ENCODE results near the gene FBXW9.

Gene FBXW9

DNA sequence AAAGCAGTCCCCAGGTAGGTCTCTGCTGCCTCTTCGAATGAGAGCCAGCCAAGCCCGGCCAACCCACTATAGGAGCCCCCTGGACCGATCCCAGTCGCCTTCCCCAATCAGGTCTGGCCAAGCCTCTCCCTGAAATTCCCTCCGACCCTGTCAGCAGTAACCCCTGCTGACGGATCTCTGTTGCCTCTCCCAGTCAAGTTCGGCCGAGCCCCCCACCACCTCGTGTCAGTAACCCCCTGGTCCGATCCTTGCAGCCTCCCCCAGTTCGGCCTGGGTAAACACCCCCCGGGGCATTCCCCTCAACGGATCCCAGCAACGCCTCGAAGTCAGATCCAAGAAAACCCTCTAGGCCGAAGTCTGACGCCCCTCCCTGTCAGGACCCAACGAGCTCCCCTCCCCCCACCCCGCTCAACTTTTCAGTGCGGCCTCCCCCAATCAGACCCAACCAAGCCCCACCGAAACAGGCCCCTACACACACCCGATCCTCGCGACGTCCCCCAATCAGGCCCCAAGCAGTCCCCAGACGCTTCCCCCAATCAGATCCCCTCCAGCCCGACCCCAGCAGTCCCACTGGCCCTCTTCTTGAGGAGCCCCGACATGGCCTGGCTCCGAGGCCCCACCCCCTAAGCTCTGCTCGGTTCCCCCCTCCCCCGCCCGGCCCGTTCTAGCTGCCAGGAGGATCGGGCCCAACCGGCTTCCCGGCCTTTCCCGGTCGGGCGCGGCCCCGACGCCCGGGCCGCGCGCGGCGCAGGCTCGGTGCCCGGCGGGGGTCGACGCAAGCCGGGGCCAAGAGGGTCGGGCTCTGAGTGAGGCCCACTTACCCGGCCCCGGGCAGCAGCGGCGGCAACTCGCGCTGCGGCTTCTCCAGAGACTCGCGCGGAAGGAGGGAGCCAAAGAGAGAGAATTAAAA is 25.5 kb upstream of the FBXW9 start:
- TF ChIP-seq ZNF70 (CRISPR knock-in tag; IDR thresholded peaks at IDR 0.05) (no peak), ZFP3 (CRISPR knock-in tag; IDR thresholded peaks at IDR 0.05) (no peak)
- TF ChIP-seq, protein P1, sequence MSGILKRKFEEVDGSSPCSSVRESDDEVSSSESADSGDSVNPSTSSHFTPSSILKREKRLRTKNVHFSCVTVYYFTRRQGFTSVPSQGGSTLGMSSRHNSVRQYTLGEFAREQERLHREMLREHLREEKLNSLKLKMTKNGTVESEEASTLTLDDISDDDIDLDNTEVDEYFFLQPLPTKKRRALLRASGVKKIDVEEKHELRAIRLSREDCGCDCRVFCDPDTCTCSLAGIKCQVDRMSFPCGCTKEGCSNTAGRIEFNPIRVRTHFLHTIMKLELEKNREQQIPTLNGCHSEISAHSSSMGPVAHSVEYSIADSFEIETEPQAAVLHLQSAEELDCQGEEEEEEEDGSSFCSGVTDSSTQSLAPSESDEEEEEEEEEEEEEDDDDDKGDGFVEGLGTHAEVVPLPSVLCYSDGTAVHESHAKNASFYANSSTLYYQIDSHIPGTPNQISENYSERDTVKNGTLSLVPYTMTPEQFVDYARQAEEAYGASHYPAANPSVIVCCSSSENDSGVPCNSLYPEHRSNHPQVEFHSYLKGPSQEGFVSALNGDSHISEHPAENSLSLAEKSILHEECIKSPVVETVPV (CRISPR knock-in tag; IDR thresholded peaks at IDR 0.05) = no peak
- peak; percentile 36 for ATAC-seq

DNA sequence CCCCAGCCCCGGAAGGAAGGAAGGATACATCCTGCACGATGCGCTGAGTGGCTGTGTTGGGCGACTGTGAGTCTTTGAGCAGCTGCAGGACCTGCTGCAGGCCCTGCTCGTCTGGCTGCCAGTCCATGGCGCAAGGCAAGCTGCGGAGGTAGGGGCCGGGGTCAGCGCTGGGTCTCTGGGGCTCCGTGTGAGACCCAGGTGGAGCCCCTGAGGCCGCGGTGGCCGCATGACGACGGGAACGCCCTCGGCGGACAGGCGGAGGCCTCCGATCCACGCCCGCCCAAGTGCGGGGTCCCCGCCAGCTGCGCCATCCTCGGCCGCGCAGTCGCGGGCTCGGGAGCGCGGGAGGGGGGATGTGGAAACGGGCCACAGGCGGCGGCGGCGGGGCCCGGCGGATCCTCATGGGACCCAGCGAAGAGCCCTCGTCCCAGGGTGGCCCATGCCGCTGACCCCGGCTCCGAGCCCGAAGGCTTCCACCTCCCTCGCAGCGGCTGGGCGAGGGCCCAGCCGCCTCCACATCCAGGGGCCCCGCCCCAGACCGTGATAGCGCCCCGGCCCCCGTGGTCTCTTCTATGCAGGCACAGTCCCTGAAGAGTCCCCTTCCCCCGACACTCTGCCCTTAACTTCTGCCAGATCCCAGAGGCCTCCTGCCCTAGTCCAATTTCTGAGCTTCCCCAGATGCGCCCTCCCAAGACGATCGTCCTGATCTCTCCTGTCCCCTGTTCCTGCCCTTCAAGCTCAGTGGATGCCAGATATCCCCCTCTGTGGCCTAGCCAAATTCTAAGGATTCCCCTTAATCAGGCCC is 24.6 kb upstream of the FBXW9 start:
- ATAC-seq = peak; percentile 3
- TF ChIP-seq OSR1 (CRISPR knock-in tag; IDR thresholded peaks at IDR 0.05) = no peak
- TF ChIP-seq CSDC2 (CRISPR knock-in tag; IDR thresholded peaks at IDR 0.05) = no peak
- TF ChIP-seq PPARA (CRISPR knock-in tag; IDR thresholded peaks at IDR 0.05; ENCODE audit: borderline replicate concordance) = no peak
- TF ChIP-seq RARB (CRISPR knock-in tag; IDR thresholded peaks at IDR 0.05) = no peak
- TF ChIP-seq, protein P1 (CRISPR knock-in tag; IDR thresholded peaks at IDR 0.05) = no peak
- no peak for TF ChIP-seq SNAI2 (CRISPR knock-in tag; IDR thresholded peaks at IDR 0.05)
- TF ChIP-seq, protein P2, sequence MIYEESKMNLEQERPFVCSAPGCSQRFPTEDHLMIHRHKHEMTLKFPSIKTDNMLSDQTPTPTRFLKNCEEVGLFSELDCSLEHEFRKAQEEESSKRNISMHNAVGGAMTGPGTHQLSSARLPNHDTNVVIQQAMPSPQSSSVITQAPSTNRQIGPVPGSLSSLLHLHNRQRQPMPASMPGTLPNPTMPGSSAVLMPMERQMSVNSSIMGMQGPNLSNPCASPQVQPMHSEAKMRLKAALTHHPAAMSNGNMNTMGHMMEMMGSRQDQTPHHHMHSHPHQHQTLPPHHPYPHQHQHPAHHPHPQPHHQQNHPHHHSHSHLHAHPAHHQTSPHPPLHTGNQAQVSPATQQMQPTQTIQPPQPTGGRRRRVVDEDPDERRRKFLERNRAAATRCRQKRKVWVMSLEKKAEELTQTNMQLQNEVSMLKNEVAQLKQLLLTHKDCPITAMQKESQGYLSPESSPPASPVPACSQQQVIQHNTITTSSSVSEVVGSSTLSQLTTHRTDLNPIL (CRISPR knock-in tag; IDR thresholded peaks at IDR 0.05; ENCODE audit: low read depth) = no peak
- TF ChIP-seq TOX (CRISPR knock-in tag; IDR thresholded peaks at IDR 0.05; ENCODE audit: borderline replicate concordance) = no peak
- no peak for TF ChIP-seq ESRRG (CRISPR knock-in tag; IDR thresholded peaks at IDR 0.05)
- no peak for TF ChIP-seq TCF4 (CRISPR knock-in tag; IDR thresholded peaks at IDR 0.05; ENCODE audit: borderline replicate concordance)
- no peak for TF ChIP-seq ZFP3 (CRISPR knock-in tag; IDR thresholded peaks at IDR 0.05)
- no peak for TF ChIP-seq ZNF70 (CRISPR knock-in tag; IDR thresholded peaks at IDR 0.05)

DNA sequence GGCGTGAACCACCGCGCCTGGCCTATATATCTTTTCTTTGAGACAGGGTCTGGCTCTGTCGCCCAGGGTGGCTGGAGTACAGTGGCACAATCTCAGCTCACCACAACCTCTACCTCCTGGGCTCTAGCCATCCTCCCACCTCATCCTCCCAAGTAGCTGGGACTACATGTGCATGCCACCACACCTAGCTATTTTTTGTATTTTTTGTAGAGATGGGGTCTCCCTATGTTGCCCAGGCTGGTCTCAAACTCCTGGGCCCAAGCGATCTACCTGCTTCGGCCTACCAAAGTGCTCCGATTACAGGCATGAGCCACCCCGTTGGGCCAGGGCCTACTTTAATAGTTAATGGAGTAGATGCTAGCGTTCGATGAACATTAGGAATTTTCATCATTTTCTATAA is 23.9 kb upstream of the FBXW9 start:
- ATAC-seq = no peak
- no peak for TF ChIP-seq TCF4 (CRISPR knock-in tag; IDR thresholded peaks at IDR 0.05; ENCODE audit: borderline replicate concordance)
- TF ChIP-seq SNAI2 (CRISPR knock-in tag; IDR thresholded peaks at IDR 0.05) = no peak
- TF ChIP-seq ZFP3 (CRISPR knock-in tag; IDR thresholded peaks at IDR 0.05) = no peak
- no peak for TF ChIP-seq ZC3H10 (CRISPR knock-in tag; IDR thresholded peaks at IDR 0.05)
- no peak for TF ChIP-seq OSR1 (CRISPR knock-in tag; IDR thresholded peaks at IDR 0.05)

DNA sequence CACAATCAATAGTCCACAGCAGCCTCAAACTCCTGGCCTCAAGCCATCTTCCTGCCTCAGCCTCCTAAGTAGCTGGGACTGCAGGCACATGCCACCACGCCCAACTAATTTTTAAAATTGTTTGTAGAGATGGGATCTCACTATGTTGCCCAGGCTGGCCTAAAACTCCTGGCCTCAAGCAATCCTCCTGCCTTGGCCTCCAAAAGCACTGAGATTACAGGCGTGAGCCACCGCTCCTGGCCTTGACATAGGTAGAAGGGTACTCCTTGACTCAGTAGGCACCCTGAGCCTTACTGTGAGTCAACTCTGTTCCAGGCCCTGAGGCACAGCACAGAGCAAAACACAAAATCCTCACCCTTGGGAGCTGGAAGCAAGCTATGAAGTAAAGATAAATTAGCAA is 19.5 kb upstream of the FBXW9 start:
- no peak for ATAC-seq
- TF ChIP-seq ARNTL (CRISPR knock-in tag; IDR thresholded peaks at IDR 0.05; ENCODE audit: borderline replicate concordance, low read depth) (no peak), OSR1 (CRISPR knock-in tag; IDR thresholded peaks at IDR 0.05) (no peak), ZNF8 (CRISPR knock-in tag; IDR thresholded peaks at IDR 0.05) (no peak), CSDC2 (CRISPR knock-in tag; IDR thresholded peaks at IDR 0.05) (no peak), SNAI2 (CRISPR knock-in tag; IDR thresholded peaks at IDR 0.05) (no peak), ZFP30 (CRISPR knock-in tag; IDR thresholded peaks at IDR 0.05) (no peak), RARB (CRISPR knock-in tag; IDR thresholded peaks at IDR 0.05) (no peak), TCF4 (CRISPR knock-in tag; IDR thresholded peaks at IDR 0.05; ENCODE audit: borderline replicate concordance) (no peak), BACH2 (CRISPR knock-in tag; IDR thresholded peaks at IDR 0.05; ENCODE audit: borderline replicate concordance) (no peak), TOX (CRISPR knock-in tag; IDR thresholded peaks at IDR 0.05; ENCODE audit: borderline replicate concordance) (no peak), GLIS3 (CRISPR knock-in tag; IDR thresholded peaks at IDR 0.05) (no peak)
- TF ChIP-seq, protein P3, sequence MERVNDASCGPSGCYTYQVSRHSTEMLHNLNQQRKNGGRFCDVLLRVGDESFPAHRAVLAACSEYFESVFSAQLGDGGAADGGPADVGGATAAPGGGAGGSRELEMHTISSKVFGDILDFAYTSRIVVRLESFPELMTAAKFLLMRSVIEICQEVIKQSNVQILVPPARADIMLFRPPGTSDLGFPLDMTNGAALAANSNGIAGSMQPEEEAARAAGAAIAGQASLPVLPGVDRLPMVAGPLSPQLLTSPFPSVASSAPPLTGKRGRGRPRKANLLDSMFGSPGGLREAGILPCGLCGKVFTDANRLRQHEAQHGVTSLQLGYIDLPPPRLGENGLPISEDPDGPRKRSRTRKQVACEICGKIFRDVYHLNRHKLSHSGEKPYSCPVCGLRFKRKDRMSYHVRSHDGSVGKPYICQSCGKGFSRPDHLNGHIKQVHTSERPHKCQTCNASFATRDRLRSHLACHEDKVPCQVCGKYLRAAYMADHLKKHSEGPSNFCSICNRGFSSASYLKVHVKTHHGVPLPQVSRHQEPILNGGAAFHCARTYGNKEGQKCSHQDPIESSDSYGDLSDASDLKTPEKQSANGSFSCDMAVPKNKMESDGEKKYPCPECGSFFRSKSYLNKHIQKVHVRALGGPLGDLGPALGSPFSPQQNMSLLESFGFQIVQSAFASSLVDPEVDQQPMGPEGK (CRISPR knock-in tag; IDR thresholded peaks at IDR 0.05; ENCODE audit: borderline replicate concordance) = no peak
- TF ChIP-seq, protein P4, sequence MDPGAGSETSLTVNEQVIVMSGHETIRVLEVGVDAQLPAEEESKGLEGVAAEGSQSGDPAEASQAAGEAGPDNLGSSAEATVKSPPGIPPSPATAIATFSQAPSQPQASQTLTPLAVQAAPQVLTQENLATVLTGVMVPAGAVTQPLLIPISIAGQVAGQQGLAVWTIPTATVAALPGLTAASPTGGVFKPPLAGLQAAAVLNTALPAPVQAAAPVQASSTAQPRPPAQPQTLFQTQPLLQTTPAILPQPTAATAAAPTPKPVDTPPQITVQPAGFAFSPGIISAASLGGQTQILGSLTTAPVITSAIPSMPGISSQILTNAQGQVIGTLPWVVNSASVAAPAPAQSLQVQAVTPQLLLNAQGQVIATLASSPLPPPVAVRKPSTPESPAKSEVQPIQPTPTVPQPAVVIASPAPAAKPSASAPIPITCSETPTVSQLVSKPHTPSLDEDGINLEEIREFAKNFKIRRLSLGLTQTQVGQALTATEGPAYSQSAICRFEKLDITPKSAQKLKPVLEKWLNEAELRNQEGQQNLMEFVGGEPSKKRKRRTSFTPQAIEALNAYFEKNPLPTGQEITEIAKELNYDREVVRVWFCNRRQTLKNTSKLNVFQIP (CRISPR knock-in tag; IDR thresholded peaks at IDR 0.05; ENCODE audit: borderline replicate concordance, low read depth) = no peak

Measured in SK-N-SH treated with all-trans-retinoic acid at 6 μM for 48 hours (cell line).